Peyer's patch (tissue), 4 donors: ENCODE results near the gene RNF213. TPM values are rescaled to one million over a fixed set of nuclear protein-coding genes. Genes with fewer than 3 reads are reported as not detected.

Experiments
- DNase-seq, 3 donors: peaks; one replicate each; pipeline ENCODE4 v3.0.0-alpha.2; 2017 to 2019
- H3K27ac ChIP-seq, 4 donors: fragments of 200-600 bp; sonication (generic); one replicate each; pipeline ENCODE4 v1.5.1; 2016 to 2019
- H3K27me3 ChIP-seq, 2 donors: fragments of 200-600 bp; sonication (generic); one replicate each; pipeline ENCODE4 v1.5.1; 2019
- H3K36me3 ChIP-seq, 3 donors: fragments of 200-600 bp; sonication (generic); one replicate each; pipeline ENCODE4 v1.5.1; 2016 to 2019
- H3K4me1 ChIP-seq, 4 donors: fragments of 200-600 bp; sonication (generic); one replicate each; pipeline ENCODE4 v1.5.1; 2016 to 2019
- H3K4me3 ChIP-seq, 4 donors: fragments of 200-600 bp; sonication (generic); 1 replicate in 3 of 4; 2 replicates in 1 of 4; pipeline ENCODE4 v1.5.1; 2016 to 2019; ENCODE audit warnings: mild to moderate bottlenecking in 1 of 4
- H3K9me3 ChIP-seq, 4 donors: fragments of 200-600 bp; sonication (generic); one replicate each; pipeline ENCODE4 v1.5.1; 2016 to 2019; ENCODE audit warnings: mild to moderate bottlenecking in 1 of 4
- CTCF ChIP-seq, 6 experiments: fragments of 450-650 bp in 4 of 6; fragments of 200-600 bp in 2 of 6; sonication (generic) in 1 of 6; IDR thresholded peaks; one replicate each; pipeline ENCODE4 v1.5.1; 2017 to 2019; ENCODE audit warnings: antibody characterized with exemption in 6 of 6, mild to moderate bottlenecking in 3 of 6, moderate library complexity in 1 of 6
- POLR2A ChIP-seq, 2 donors: fragments of 450-650 bp; IDR thresholded peaks; one replicate each; pipeline ENCODE4 v1.5.1; 2017; ENCODE audit warnings: antibody characterized with exemption in 2 of 2, mild to moderate bottlenecking in 2 of 2, moderate library complexity in 2 of 2
- total RNA-seq, 4 donors: library from RNA; depleted of rRNA; stranded (reverse); fragments of >200 nt; gene quantifications; one replicate each; pipeline ENCODE4 v1.1.0, GENCODE V29; 2016

RNF213 gene
- total RNA-seq, 4 donors from 2014 or later, result 187 to 404 (median 293) TPM

DNA sequence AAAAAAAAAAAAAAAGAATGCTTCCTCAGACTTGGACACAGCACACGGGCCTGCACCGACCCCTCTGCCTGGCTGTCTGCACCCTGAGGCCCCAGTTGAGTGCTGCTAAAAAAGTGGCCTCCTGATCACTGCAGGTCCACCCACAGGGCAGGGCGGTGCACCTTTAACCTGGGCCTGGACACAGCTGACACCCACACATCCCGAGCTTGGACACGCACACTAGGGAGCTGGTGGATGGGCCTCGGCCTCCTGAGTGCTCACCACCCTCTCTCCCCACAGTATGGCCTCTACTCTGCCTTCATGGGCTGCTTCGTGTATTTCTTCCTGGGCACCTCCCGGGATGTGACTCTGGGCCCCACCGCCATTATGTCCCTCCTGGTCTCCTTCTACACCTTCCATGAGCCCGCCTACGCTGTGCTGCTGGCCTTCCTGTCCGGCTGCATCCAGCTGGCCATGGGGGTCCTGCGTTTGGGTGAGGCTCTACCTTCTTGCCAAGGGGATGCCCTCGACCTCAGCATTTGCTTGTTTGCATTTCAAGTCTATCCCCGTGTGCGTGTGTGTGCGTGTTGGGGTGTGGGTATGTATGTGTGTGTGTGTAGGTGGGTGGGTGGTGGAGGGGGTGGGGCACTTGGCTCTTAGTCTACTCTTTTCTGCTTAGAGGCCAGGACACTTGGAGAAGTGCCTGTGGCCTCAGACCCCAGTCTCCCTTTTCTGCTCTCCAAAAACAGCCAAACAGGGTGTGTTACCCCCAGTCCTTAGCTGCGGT, 38.1 kb upstream of the RNF213 start:
- Histone ChIP-seq H3K9me3 (no peaks in the 10 kb centered on the region), H3K36me3 (peaks cover 0 to 4% (median 0%) of the 10 kb centered on the region in 3 donors), H3K4me1 (peaks cover 0 to 24% (median 6%) of the 10 kb centered on the region in 4 donors), H3K27me3 (no peaks in the 10 kb centered on the region), H3K4me3 (no peak overlapping the region), H3K27ac (no peak overlapping the region)
- TF ChIP-seq CTCF (IDR thresholded peaks at IDR 0.05) (no peak), POLR2A (IDR thresholded peaks at IDR 0.05) (no peak)
- no peak for DNase-seq

GRCh38 chr17:80223142-80223815, 37.4 kb upstream of the RNF213 start:
- Histone ChIP-seq H3K4me3 (no peak overlapping the region), H3K27me3 (no peaks in the 10 kb centered on the region), H3K27ac (no peak overlapping the region), H3K9me3 (no peaks in the 10 kb centered on the region), H3K4me1 (peaks cover 0 to 20% (median 6%) of the 10 kb centered on the region in 4 donors), H3K36me3 (no peaks in the 10 kb centered on the region)
- TF ChIP-seq CTCF (IDR thresholded peaks at IDR 0.05), result no peak
- TF ChIP-seq POLR2A (IDR thresholded peaks at IDR 0.05), result no peak
- DNase-seq, result no peak

- Histone ChIP-seq H3K36me3 (no peaks in the 10 kb centered on the region), H3K27ac (no peak overlapping the region), H3K27me3 (no peaks in the 10 kb centered on the region), H3K4me1 (peaks cover 0 to 15% (median 5%) of the 10 kb centered on the region in 4 donors), H3K4me3 (no peak overlapping the region), H3K9me3 (no peaks in the 10 kb centered on the region)
- TF ChIP-seq CTCF (IDR thresholded peaks at IDR 0.05) (no peak), POLR2A (IDR thresholded peaks at IDR 0.05) (no peak)
- DNase-seq, result peak in 1 of 3 donors; percentile 24
These were observed 36.7 kb upstream of the RNF213 start for GRCh38 chr17:80223838-80224497.

DNA sequence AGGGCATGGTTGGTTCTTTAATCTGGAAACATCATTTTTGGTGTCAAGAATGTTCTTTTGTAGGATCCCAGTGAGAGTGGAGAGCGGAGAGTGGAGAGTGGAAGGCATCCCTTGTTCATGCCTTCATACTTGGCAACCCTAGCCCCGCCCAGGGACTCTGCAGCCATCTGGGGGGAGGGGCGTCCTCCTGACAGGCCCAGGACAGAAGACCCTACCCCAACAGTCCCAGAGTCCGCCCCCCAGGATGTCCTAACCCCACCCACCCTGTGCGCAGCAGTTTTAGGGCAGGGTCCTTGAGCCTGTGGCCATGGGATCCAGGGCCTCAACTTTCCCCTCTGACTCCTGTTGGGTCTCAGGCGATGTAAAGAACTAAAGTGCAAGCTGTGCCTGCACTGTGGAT, 36.0 kb upstream of the RNF213 start:
- no peak for DNase-seq
- TF ChIP-seq CTCF (IDR thresholded peaks at IDR 0.05) (no peak), POLR2A (IDR thresholded peaks at IDR 0.05) (no peak)
- H3K9me3 ChIP-seq, result no peaks in the 10 kb centered on the region
- no peaks in the 10 kb centered on the region for H3K27me3 ChIP-seq
- no peak overlapping the region for H3K27ac ChIP-seq
- no peaks in the 10 kb centered on the region for H3K36me3 ChIP-seq
- peaks cover 0 to 10% (median 2%) of the 10 kb centered on the region in 4 donors for H3K4me1 ChIP-seq
- H3K4me3 ChIP-seq, result no peak overlapping the region

- H3K4me3 ChIP-seq, result no peak overlapping the region
- peaks cover 0 to 10% (median 2%) of the 10 kb centered on the region in 4 donors for H3K4me1 ChIP-seq
- DNase-seq, result no peak
- H3K9me3 ChIP-seq, result no peaks in the 10 kb centered on the region
- no peaks in the 10 kb centered on the region for H3K27me3 ChIP-seq
- TF ChIP-seq POLR2A (IDR thresholded peaks at IDR 0.05) (no peak), CTCF (IDR thresholded peaks at IDR 0.05) (no peak)
- H3K36me3 ChIP-seq, result no peaks in the 10 kb centered on the region
- no peak overlapping the region for H3K27ac ChIP-seq
These were observed 35.4 kb upstream of the RNF213 start for GRCh38 chr17:80225230-80225629.
